ENCODE results near the gene NRCAM.

Gene NRCAM

DNA sequence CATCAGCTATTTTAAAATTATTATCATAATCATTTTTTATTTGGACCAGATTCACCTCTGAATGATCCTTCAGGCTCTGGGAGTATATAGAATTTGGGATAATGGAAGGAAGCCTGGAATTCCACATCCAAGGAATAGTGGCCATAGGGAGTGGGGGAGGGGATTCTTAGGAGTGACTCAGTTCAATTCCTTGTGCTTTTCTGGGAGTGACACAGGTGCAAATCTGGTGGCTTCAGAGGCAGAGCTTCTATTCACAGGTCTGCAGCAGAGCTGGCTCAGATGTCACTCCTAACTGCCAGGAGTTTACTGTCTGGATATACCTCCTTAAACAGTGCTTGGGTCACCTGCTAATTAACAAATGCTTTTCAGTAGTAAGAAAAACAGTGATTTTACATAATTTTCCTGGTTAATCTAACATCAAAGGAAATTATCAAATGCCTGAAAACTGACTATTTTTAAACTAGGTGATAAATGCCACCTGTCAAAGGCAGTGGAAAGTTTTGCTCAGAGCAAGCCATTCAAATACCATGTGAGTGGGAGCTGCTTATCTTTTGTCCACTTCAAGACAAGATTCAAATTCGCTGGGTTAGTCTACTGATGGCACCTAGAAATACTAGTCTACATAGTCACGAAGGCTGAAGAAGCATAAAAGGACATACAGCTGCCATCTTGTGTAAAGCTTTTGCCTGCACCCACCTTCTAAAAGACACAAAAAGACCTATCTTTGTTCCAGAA is 219.4 kb downstream of the NRCAM start:
- DNase-seq = no peak

DNA sequence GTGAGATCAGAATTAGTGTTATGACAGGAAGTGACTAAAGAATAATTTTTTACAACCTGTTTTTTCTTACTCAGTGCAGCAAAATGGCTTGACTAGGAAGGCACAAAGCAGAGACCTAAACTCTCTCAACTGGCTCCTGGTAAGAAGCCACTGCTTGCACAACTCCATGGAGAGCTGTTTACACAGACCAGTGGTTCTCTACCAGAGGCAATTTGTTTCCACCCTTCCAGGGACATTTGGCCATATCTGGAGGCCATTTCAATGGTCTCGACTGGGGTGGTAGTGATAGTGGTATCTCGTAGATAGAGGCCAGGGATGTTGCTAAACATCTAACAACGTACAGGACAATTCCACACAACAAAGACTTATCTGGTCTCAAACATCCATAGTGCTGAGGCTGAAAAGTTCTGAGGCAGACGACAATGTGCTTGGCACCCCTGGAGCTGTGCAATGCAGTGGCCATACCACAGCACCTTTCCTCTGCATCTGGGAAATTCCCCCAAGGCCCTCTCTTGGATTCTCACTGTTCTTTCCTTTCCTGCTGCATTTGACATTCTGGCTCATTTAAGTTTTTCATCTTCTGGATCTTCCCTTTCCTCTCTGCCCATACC is 220.7 kb downstream of the NRCAM start:
- no peak for DNase-seq

DNA sequence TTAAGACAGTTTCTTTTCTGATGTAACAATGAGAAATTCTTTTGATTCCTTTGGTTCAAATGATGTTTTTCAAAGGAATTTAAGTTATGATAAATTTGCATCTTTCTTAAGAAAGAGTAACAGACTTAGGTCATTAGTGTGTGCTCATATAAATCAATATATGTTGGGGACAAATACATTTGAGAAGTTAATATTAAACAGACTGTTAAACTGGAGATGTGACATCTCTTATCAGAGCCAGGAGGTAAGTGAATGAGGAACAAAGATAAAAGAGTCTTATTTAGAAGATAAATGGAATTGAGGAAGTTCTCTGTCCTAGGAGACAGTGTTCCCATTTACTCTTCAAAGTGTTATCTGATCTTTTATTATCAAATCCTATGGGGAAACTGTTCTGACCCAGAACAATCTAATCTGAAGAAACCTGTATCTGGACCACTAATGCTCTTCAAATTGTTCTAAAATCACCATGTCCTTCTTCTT is 221.2 kb downstream of the NRCAM start:
- DNase-seq = no peak

DNA sequence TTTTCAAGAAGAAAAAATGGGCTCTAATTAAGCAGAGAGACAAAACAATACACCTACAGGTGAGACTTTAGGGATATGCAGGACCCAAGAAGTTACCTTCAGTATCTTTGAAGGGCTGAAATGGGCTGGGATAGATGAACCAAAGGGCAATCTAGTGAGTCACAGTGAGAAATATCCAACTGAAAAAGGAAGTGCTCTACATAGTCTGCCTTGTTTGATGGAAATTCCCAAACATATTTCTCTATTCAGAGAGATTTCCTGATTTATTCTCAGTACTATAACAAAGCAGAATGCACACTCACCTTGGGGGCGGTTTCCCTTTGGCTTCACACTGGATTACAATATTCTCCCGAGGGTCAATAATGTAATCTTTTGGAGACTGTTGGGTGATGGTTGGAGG is 222.0 kb downstream of the NRCAM start:
- DNase-seq = no peak

DNA sequence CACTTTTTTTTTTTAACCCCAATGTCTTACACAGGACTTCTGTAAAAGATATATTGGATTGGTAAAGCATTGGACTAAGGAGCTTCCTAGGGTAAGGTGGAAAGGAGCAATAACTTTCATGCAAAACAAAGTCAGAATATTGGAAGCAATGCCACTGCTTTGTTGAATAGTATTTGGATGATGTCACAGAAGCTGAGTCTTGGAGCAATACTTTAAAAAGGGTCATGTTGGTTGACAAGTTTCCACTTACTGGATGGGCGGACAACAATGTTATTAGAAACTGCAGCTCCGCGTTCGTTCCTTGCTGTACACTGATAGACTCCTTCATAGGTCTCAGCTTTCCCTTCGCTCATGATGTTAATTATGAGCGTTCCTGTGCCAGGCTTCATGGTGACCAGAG is 224.2 kb downstream of the NRCAM start:
- no peak for DNase-seq

DNA sequence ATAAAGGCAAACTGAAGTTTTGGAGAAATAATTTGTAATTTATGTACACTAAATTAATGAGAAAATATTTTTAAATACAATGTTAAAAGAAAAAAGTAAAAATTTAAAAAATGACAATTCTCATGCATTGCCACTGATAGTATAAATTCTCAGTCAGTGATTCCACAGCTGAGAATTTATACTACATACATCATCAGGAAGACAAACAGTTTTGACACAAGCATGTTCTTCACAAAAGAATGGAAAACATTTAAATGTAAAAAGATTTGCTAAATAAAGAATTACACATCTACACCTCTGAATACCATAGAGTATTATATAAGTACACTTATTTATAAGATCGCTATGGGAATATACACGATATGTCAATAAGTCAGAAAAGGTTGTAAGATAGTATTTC is 225.0 kb downstream of the NRCAM start:
- no peak for DNase-seq

DNA sequence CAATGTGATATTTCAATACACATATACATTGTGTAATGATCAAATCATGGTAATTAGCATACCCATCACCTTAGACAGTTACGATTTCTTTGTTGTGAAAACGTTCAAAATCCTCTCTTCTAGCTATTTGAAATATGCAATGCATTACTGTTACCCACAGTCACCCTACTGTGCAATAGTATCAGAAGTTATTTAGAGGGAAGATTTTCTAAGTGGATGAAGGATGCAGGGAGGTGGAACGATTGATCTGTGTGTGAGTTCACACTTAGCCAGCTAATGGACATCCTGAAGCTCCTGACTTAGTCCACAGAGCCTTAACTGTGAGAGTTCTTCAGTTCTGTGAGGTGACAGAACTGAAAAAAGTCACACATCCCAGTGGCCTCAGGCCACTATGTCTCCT is 228.9 kb downstream of the NRCAM start:
- DNase-seq = no peak

DNA sequence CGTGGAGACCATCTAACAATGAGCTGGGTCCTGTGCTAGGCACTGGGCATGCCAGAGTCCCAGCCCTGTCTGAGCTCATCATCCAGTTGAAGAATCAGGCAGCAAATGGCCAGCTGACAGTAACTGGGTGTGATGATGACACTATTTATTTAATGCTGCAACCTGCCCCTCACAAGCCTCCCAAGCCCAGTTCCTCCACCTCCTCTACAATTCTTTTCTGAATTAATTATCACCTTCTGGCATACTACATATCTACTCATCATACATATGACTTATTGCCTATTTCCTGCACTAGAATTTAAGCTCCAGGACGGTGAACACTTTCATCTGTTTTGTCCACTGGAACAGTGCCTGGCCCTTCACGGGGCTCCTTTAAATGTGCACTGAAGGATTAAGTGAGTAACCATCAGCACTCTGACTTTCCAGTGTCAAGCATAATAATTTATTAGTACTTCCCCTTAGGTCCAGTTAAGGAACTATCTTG is 229.4 kb downstream of the NRCAM start:
- no peak for DNase-seq

DNA sequence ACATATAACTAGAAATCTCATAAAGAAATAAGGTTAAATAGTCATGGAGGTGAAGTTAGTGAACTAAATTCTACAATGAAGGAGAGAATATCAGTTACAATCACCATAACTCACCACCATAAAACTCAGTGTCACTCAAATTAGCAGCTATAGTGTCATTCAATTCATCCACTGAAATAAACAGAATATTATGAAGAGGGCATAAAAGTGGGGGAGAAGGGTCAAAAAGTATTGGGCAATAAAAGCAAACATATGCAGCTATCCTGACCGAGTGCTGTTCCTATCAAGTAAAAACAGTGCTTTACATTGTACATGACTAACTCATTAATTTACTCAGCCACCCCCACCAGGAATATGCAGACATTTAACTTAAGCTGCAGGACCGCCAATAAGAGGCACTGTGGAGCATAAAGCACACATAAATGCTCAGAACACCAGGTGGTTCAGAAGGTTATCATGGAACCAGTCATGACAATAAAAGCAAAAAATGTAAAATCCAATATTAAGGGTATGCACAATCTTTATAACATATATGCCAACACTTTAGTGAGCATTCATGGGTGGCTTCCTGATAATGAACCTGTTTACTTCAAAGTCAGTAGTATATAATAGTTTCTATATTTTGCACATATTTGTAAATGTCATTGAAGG is 230.6 kb downstream of the NRCAM start:
- DNase-seq = no peak

DNA sequence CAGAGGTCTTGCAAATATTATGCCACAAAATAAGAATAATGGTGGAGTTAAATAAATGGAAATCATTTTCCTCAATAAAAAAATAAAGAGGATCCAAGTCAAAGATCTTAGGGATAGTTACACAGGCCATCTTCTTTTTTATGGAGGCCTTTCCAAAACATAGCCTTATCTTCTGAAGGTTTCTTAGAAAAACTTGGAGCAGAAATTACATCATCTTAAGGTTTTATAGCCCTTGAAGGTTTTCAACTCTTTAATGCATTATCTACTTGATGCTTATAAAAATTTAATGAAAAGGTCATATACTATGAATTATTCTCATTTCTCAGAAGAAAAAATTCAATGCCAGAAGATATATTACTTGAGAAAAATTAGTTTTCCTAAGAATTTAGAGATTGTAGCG is 231.8 kb downstream of the NRCAM start:
- no peak for DNase-seq

DNA sequence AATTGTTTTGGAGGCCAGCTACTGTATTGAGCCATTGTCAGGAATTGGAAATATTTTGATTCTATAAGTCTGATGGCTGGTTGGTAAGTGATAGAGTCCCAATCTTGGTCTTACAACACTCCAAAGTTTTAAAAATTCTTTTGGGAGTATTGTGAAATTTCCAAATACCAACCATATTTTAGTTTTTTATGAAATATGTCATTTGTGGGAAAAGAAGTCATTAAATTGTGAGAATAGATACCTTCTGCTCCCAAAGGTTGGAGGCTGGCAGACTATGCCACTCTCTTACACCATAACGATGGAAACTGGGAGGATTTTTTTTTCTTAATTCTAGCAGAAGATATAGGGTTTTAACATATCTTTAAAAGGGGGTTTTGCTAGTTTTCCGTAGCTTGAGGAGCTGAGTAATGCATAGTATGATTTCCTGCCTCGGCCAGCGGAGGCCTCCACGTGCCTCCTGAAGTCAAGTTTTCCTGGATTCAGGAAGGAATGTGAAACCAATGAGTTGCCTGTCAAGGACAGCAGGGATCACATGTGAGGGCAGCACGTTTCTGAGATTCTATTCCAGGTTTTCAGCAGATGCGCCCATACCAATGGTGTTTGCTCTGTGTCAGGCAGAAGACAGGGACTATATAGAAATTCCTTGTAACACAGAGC is 233.9 kb downstream of the NRCAM start:
- no peak for DNase-seq

DNA sequence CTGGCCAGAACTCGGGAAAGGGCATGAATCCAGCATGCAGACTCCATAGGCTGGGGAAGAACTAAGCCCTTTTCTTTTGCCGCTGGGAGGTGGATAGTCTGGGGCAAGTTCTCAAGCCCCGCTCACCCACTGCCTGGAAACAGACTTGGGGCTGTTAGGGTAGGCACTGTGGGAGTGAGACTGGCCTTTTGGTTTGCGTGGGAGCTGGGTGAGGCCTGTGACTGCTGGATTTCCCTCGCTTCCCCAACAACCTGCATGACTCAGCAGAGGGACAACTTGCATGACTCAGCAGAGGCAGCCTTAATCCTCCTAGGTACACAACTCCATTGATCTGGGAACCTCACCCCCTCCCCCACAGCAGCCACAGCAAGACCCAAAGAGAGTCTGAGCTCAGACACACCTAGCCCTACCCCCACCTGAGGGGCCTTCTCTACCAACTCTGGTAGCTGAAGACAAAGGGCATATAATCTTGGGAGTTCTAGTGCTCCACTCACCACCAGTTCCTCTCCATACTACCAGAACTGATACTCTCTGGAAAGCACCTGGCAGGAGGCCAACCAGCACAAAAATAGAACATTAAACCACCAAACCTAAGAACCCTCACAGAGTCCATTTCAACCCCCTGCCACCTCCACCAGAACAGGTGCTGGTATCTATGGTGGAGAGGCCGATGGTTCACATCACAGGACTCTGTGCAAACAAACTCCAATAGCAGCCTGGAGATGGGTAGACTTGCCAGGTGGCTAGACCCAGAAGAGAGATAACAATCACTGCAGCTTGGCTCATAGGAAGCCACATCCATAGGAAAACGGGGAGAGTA is 244.6 kb downstream of the NRCAM start:
- no peak for DNase-seq

DNA sequence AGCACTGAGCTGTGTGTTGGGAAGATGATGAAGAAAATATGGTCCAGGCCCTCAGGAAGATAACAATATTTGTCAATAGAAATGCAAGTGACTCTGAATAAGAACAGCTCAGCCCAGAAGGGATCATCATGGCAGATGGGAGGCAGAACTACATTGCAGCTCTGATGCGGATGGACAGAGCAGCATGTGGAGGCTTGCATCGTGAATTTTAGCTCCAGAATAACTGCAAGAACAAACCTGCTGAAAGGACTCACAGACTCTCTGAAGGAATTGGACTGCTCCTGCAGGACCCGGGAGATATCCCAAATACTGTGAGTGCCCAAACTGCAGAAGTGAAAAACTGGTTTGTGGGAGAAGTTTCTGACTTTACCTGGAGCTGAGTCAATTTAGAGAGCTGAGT is 245.4 kb downstream of the NRCAM start:
- no peak for DNase-seq

DNA sequence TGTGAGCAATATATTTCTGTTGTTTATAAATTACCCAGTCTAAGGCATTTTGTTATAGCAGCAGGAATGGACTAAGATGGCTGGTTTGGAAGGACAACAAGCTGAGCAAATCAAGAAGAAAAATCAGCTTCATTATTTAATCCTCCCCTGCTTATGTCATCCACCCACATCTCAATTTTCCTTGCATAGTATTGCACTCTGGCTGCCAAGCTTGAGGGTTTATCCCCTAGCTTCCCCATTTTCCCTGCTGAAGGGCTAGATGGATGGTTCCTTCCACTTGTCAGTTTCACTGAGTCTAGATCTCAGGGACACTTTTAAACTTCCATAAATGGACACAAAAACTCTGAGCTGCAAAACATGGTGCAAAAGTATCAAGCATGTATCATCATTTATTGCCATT is 250.9 kb downstream of the NRCAM start:
- DNase-seq = no peak

DNA sequence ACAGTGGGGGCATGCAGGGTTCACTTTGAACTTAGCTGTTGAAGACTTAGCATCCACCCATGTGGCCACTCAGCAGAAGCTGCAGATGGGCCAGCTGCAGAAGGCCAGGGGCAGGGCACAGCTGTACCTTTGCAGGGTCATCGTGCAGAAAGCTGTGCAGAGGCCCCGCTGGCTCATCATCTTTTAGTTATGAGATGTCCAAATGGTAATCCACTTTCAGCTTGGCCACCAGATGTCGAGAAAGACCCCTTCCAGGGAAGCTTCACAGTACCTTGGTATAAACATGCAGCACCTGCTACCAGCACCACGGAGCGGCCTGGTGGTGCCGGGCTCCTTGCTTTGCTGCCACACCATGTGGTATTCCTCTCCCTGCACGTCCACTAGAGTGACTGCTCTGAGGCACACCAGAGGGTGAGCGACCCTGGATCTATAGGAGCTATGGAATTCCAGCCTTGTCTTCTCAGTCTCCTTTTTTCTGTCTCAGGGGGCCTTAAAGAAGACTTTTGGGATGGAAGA is 251.9 kb downstream of the NRCAM start:
- DNase-seq = no peak

DNA sequence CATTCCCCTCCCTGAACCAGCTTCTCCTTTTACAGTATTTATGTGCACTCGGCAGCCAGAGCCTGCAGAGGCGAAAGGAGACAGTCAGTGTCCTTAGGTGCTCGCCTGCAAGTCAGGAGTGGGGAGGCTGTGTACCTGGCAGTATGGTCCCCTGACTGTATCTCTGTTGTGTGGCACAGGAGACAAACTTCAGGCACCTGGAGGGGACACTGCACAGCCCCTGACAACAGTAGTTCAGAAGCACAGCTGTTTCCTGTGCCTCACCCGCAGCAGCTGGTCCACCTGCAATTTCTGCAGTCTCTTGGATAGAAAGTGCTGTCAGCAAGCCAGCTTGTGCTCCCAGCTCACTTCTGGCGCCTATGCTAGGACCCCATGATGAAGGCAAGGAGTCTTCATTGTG is 252.7 kb downstream of the NRCAM start:
- DNase-seq = no peak

DNA sequence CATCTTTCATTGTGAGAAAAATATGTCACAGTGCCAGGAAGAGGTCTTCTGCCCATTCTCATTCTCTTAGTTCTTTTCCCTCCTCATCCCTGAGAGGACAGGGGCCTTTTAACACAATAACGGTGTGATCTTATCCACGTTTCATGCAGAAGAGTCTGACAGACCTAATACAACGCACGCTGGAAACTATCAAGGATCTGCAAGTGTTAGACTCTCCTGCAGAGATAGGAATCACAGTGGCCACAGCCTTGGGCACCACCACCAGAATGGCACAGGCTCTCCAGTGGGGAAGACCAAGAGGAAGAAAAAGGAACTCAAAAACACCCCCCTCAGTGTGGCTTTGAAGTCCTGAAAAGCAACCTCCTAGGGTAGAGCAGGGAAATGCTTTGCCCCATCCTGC is 253.5 kb downstream of the NRCAM start:
- DNase-seq = no peak

DNA sequence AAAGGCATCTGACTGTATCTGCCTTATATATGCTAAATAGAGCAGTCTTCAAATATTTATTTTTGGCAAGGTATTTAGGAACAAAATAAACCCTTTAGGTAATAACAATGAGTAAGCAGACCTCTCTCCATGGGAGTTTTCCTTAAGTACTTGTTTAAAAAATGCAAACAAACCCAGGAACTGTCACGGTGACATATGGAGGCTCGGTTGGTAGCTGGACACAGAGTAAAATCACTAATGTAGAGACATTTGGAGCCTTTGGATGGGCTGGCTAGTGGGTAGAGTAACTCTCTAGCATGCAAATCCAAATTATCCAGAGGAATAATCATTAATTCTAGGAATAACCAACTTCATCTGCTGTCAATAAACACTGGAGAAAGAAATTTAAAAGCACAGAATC is 254.5 kb downstream of the NRCAM start:
- DNase-seq = no peak

DNA sequence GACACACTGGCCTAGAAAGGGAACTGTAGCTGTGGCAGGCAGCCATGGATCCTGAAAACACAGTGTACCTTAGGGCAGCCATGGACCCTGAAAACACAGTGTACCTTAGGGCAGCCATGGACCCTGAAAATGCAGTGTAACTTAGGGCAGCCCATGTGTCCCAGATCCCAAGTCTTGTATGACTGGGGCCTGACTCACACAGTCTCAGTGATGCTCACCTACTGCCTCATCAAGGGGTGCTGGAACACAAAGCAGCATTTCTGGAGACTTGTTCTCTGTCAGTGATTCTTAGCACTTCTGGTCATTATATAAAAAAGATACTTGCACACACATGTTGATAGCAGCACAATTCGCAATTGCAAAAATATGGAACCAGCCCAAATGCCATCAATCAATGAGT is 255.9 kb downstream of the NRCAM start:
- no peak for DNase-seq

DNA sequence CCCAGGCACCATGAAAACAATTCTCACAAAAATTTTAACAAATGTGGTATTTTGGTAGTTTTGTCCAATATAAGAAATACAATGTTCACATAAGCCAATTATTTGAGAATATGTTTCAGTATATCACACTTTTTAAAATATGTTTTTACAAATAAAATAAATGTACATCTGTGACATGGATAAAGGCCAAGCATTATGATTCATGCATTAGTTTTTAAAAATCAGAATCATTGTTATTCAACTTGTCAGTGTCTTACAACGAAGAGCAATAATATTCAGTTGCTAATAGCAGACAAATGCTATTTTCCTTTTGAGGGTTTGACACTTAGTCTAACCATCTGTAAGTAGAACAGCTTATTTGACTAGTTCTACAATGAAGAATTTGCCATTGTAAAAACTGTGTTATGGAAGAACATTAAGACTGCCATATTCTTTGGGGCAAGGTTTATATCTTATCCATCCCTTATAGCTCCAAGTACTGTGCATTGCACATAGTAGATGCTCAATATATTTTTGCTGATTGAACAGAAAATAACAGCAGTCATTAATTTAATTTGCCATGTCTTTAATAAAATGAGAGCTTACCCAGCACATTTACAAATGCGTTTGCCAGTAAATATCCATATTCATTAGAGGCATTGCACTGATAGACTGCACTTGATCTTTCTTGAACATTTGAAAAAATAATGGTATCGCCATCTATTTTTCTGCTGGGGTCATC is 258.7 kb downstream of the NRCAM start:
- DNase-seq = no peak

DNA sequence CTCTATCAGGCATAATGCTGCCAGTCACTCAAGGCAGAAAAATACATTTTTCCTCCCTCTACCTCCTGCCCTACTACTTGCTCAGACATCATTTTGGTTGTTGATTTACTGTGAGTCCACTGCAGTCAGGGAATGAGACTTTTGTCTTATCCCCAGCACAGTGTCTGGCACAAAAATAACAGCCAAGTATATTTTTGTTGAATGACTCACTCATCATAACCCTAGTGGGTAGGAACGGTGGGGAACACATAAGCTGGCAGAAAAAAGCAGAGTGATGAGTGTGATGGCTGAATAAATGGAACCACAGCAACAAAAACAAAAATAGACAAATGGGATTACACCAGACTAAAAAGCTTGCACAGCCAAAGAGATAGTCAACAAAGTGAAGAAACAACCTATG is 260.2 kb downstream of the NRCAM start:
- no peak for DNase-seq

Measured in retina (tissue), 1 donor.